Activated CD8-positive, alpha-beta memory T cell treated with anti-CD3 and anti-CD28 coated beads for 24 hours (primary cell): ENCODE data around the gene MIF4GD.
"Not testable (repeated sequence)": the region's sequence is repeated elsewhere in the genome, so short reads cannot be mapped to it uniquely, and the experiment has no call there.

Source experiments
- DNase-seq: peaks from one replicate; pipeline ENCODE4 v3.0.0-alpha.2; 2020

MIF4GD gene

GRCh38 chr17:75257228-75257627 lies 13.8 kb downstream of the MIF4GD start:
- DNase-seq = not testable (repeated sequence)

- DNase-seq = not testable (repeated sequence)
These were observed 14.9 kb downstream of the MIF4GD start for GRCh38 chr17:75255954-75256698.

DNA sequence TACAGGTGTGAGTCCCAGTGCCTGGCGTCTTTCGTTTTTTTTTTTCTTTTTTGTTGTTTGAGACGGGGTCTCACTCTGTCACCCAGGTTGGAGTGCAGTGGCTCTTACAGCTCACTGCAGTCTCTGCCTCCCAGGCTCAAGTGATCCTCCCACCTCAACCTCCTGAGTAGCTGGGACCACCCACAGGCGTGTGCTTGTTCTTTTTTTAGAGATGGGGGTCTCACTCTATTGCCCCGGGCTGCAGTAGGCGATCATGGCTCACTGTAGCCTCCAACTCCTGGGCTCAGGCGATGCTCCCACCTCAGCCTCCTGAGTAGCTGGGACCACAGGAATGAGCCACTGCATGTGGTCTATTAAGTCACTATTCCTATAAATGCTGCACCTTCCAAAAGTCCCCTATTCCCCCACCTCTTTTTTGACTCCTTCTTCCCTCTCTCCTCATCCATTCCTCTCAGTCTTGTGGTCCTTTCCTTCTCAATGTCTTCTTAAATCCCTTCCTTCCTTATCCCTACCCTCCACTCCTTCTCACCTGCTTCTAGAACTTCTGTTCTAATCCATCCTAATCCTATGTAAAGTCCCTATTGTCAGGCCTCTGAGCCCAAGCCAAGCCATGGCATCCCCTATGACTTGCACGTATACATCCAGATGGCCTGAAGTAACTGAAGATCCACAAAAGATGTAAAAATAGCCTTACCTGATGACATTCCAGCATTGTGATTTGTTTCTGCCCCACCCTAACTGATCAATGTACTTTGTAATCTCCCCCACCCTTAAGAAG lies 18.8 kb downstream of the MIF4GD start:
- no peak for DNase-seq

- peak; percentile 86 for DNase-seq
These were observed 21.0 kb downstream of the MIF4GD start for GRCh38 chr17:75250009-75250471.

DNA sequence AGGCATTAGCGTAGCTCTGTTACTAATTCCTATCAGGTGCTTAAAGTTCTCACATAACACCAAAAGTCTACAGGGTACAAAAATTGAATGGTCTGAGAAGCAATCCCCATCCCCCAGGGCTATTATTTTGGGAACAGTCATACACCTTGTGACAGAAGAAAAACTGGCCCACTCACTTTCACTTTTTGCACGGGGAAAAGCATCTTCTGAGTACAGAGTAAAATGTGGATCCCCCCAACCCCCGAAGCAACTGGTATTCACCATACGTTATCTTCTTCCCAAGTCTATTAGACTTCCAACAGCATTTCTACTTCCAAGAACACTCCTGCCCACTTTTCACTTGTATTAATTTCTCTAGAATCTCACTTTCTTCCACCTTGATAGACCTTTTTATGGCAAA lies 21.5 kb downstream of the MIF4GD start:
- no peak for DNase-seq

GRCh38 chr17:75246404-75246803 lies 24.6 kb downstream of the MIF4GD start:
- DNase-seq = no peak

- no peak for DNase-seq
These were observed 26.0 kb downstream of the MIF4GD start for GRCh38 chr17:75245011-75245410.

- no peak for DNase-seq
These were observed 26.7 kb downstream of the MIF4GD start for GRCh38 chr17:75244133-75244866.

- peak; percentile 71 for DNase-seq
These were observed 28.5 kb downstream of the MIF4GD start for GRCh38 chr17:75242461-75243042.

GRCh38 chr17:75241996-75242460 lies 29.0 kb downstream of the MIF4GD start:
- DNase-seq = no peak

DNA sequence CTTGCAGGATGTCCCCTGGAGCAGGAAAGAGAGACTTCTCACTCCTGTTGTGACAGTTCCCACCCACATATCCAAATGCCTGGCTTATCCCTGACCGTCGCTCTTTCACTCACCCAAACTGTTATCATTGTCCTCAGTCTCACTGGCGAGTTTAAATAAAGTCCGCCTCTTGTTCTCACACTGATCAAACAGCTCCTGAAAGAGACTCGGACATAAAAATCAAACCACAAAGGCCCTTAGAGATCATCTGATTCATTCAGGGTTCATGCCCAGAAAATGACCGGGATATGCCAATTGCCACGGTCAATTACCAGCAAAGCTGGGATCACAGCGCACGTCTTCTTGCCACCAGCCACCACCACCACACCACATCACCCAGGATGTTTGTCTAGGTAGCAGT lies 29.5 kb downstream of the MIF4GD start:
- no peak for DNase-seq

GRCh38 chr17:75241143-75241430 lies 29.9 kb downstream of the MIF4GD start:
- DNase-seq = no peak

DNA sequence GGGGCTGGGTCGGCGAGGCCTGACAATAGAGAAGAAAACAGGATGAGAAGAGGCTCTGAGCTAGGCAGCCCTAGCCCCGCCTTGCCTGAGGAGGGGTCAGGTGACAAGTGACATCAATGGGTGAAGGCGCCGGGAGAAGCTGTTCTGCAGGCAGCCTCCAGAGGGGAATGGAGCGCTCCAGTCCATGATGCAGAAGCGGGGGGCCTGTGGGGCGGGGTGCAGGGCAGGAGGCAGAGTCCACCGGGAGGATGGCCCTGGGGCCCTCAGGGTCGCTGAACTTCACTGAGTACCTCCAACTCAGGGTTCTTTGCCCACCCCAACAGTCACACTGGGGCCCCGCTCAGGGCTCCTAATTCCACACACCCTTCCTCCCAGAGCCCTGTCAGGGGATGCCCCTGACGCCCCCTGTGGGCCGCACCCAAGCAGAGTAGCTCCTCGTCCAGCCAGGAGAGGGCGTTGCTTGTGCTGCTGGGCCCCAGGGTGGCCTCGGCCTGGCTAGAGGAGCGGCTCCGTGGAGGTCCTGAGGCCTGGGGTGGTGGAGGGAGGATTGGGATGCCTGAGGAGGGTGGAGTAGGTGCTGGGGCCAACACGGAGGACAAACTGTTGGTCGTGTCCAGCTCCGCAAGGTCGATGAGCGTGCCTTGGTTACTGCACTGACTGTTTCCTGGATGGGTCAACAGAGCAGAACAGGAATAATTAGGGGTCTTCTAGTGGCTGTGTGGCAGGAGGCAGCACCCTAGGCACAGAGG lies 30.5 kb downstream of the MIF4GD start:
- DNase-seq = peak; percentile 76

GRCh38 chr17:75239778-75240393 lies 31.1 kb downstream of the MIF4GD start:
- DNase-seq = no peak

- DNase-seq = no peak
These were observed 31.8 kb downstream of the MIF4GD start for GRCh38 chr17:75239214-75239613.

- DNase-seq = peak; percentile 81
These were observed 32.3 kb downstream of the MIF4GD start for GRCh38 chr17:75238684-75239191.

- DNase-seq = no peak
These were observed 32.9 kb downstream of the MIF4GD start for GRCh38 chr17:75238020-75238580.

- DNase-seq = no peak
These were observed 33.7 kb downstream of the MIF4GD start for GRCh38 chr17:75237100-75238014.

- no peak for DNase-seq
These were observed 38.2 kb downstream of the MIF4GD start for GRCh38 chr17:75232786-75233185.
